OCI-LY3 (cell line): ENCODE measurements around the gene PRKAA1.

Experiments used
- H2AFZ ChIP-seq: fragments of 200-600, 300-600 bp; shearing (Covaris generic); 2 replicates; pipeline ENCODE4 v1.6.0; 2014; ENCODE audit warnings: antibody characterized with exemption, low read depth, low read length
- H3K27ac ChIP-seq: fragments of 200-600, 300-600 bp; sonication (generic); 2 replicates; pipeline ENCODE4 v1.5.1; 2014; ENCODE audit warnings: mild to moderate bottlenecking, low read length, moderate library complexity, mixed read lengths
- H3K27me3 ChIP-seq: fragments of 200-600, 300-600 bp; sonication (generic); 2 replicates; pipeline ENCODE4 v1.6.1; 2014; ENCODE audit warnings: low read depth, low read length, mixed read lengths
- H3K36me3 ChIP-seq: fragments of 200-600, 300-600 bp; sonication (generic); replicated peaks from 2 replicates; pipeline ENCODE3; 2014; ENCODE audit warnings: low read depth, low read length, mixed read lengths
- H3K4me1 ChIP-seq: fragments of 300-600, 200-600 bp; sonication (generic); 2 replicates; pipeline ENCODE4 v1.6.1; 2014; ENCODE audit warnings: low read length, mixed read lengths
- H3K4me2 ChIP-seq: fragments of 200-600, 300-600 bp; sonication (generic); 2 replicates; pipeline ENCODE4 v1.6.1; 2014; ENCODE audit warnings: low read length, mixed read lengths
- H3K4me3 ChIP-seq: fragments of 300-600, 200-600 bp; sonication (generic); 2 replicates; pipeline ENCODE4 v1.5.1; 2014; ENCODE audit warnings: antibody characterized with exemption, mild to moderate bottlenecking, low read length, moderate library complexity
- H3K79me2 ChIP-seq: fragments of 300-600, 200-600 bp; shearing (Covaris generic); 2 replicates; pipeline ENCODE4 v1.6.1; 2014; ENCODE audit warnings: mild to moderate bottlenecking, low read length, mixed read lengths
- H3K9ac ChIP-seq: fragments of 300-600, 200-600 bp; shearing (Covaris generic); 2 replicates; pipeline ENCODE4 v1.6.0; 2014; ENCODE audit warnings: mild to moderate bottlenecking, low read length, moderate library complexity
- H3K9me3 ChIP-seq: fragments of 200-600, 300-600 bp; shearing (Covaris generic); 2 replicates; pipeline ENCODE4 v1.6.1; 2014; ENCODE audit warnings: low read length, mixed read lengths; ENCODE audit not compliant: insufficient read depth
- H4K20me1 ChIP-seq: fragments of 200-600, 300-600 bp; sonication (generic); 2 replicates; pipeline ENCODE4 v1.6.1; 2016; ENCODE audit warnings: low read length, mixed read lengths; ENCODE audit not compliant: insufficient read depth
- CTCF ChIP-seq: fragments of 200-600, 300-600 bp; sonication (generic); IDR thresholded peaks from 2 replicates; pipeline ENCODE4 v1.5.1; 2014; ENCODE audit warnings: antibody characterized with exemption, low read length, low read depth
- EZH2phosphoT487 ChIP-seq: fragments of 200-600 bp; shearing (Covaris generic); IDR thresholded peaks from 2 replicates; pipeline ENCODE4 v1.6.1; 2018; ENCODE audit warnings: antibody characterized with exemption, mixed run types, low read depth

The PRKAA1 gene

GRCh38 chr5:40784916-40785315 lies 13.3 kb downstream of the PRKAA1 start:
- Histone ChIP-seq H3K9ac (no peak overlapping the region), H3K27me3 (no peaks in the 10 kb centered on the region), H3K9me3 (no peaks in the 10 kb centered on the region), H3K4me1 (no peaks in the 10 kb centered on the region), H3K4me2 (no peak overlapping the region), H3K36me3 (peaks cover 7% of the 10 kb centered on the region), H3K79me2 (peaks cover 92% of the 10 kb centered on the region), H3K4me3 (no peak overlapping the region), H4K20me1 (peaks cover 6% of the 10 kb centered on the region), H2AFZ (no peak overlapping the region), H3K27ac (no peak overlapping the region)
- no peak for TF ChIP-seq EZH2phosphoT487
- no peak for TF ChIP-seq CTCF

- Histone ChIP-seq H3K4me2 (no peak overlapping the region), H3K79me2 (peaks cover 95% of the 10 kb centered on the region), H3K4me1 (no peaks in the 10 kb centered on the region), H3K27ac (no peak overlapping the region), H3K4me3 (no peak overlapping the region), H3K36me3 (peaks cover 7% of the 10 kb centered on the region), H2AFZ (no peak overlapping the region), H3K9ac (no peak overlapping the region), H3K9me3 (no peaks in the 10 kb centered on the region), H4K20me1 (peaks cover 6% of the 10 kb centered on the region), H3K27me3 (no peaks in the 10 kb centered on the region)
- TF ChIP-seq CTCF (no peak), EZH2phosphoT487 (no peak)
Observed at GRCh38 chr5:40784027-40784653, 14.0 kb downstream of the PRKAA1 start.

GRCh38 chr5:40781843-40782409 lies 16.2 kb downstream of the PRKAA1 start:
- no peaks in the 10 kb centered on the region for H3K27me3 ChIP-seq
- TF ChIP-seq EZH2phosphoT487 = no peak
- TF ChIP-seq CTCF = no peak
- no peak overlapping the region for H3K9ac ChIP-seq
- H3K4me2 ChIP-seq = no peak overlapping the region
- H3K36me3 ChIP-seq = no peaks in the 10 kb centered on the region
- no peak overlapping the region for H3K27ac ChIP-seq
- H4K20me1 ChIP-seq = peaks cover 6% of the 10 kb centered on the region
- H3K4me1 ChIP-seq = no peaks in the 10 kb centered on the region
- no peak overlapping the region for H2AFZ ChIP-seq
- peaks cover 79% of the 10 kb centered on the region for H3K79me2 ChIP-seq
- no peak overlapping the region for H3K4me3 ChIP-seq
- no peaks in the 10 kb centered on the region for H3K9me3 ChIP-seq

GRCh38 chr5:40780858-40781257 lies 17.3 kb downstream of the PRKAA1 start:
- TF ChIP-seq EZH2phosphoT487 = no peak
- no peak for TF ChIP-seq CTCF
- H3K9me3 ChIP-seq = no peaks in the 10 kb centered on the region
- H3K4me2 ChIP-seq = no peak overlapping the region
- peaks cover 9% of the 10 kb centered on the region; the same call in 1 of the 2 replicates for H3K4me1 ChIP-seq
- no peak overlapping the region for H3K9ac ChIP-seq
- H3K4me3 ChIP-seq = no peak overlapping the region
- H3K27ac ChIP-seq = no peak overlapping the region
- H4K20me1 ChIP-seq = peaks cover 13% of the 10 kb centered on the region
- H3K27me3 ChIP-seq = no peaks in the 10 kb centered on the region
- H3K36me3 ChIP-seq = peaks cover 3% of the 10 kb centered on the region
- no peak overlapping the region for H2AFZ ChIP-seq
- peaks cover 69% of the 10 kb centered on the region for H3K79me2 ChIP-seq
